Hypothalamus (tissue), 51 donors: ENCODE results near the gene CTNNA1.
"Not testable (repeated sequence)": the region's sequence is repeated elsewhere in the genome, so short reads cannot be mapped to it uniquely, and the experiment has no call there.

Experiments used
- DNase-seq, 51 donors: peaks; one replicate each; lab custom pipeline; 2025; lab: John Stamatoyannopoulos, UW

Gene CTNNA1

GRCh38 chr5:138752951-138753793, at the start of gene CTNNA1:
TSS of gene CTNNA1 (plus strand) at chr5:138753425. CDS start at chr5:138781925, 28,500 bp downstream.
- DNase-seq = peak in 49 of 51 donors; percentile 15 to 85 (median 56)

- DNase-seq = not testable (repeated sequence)
Measured at GRCh38 chr5:138703777-138704176, 49.4 kb upstream of the CTNNA1 start.

- DNase-seq = no peak
Measured at GRCh38 chr5:138705007-138705406, 48.2 kb upstream of the CTNNA1 start.

GRCh38 chr5:138705567-138705966, 47.7 kb upstream of the CTNNA1 start:
- no peak for DNase-seq

- DNase-seq = peak in 2 of 51 donors; percentile 1 to 13
Measured at GRCh38 chr5:138706655-138707480, 46.4 kb upstream of the CTNNA1 start.

GRCh38 chr5:138708791-138709190, 44.4 kb upstream of the CTNNA1 start:
- no peak for DNase-seq

- DNase-seq = no peak
Measured at GRCh38 chr5:138709202-138709601, 44.0 kb upstream of the CTNNA1 start.

GRCh38 chr5:138711087-138711486, 42.1 kb upstream of the CTNNA1 start:
- no peak for DNase-seq

GRCh38 chr5:138711811-138712210, 41.4 kb upstream of the CTNNA1 start:
- no peak for DNase-seq

GRCh38 chr5:138712324-138712723, 40.9 kb upstream of the CTNNA1 start:
- no peak for DNase-seq

- DNase-seq = no peak
Measured at GRCh38 chr5:138712791-138713190, 40.4 kb upstream of the CTNNA1 start.

GRCh38 chr5:138713247-138713646, 40.0 kb upstream of the CTNNA1 start:
- no peak for DNase-seq

GRCh38 chr5:138714694-138715093, 38.5 kb upstream of the CTNNA1 start:
- no peak for DNase-seq

- not testable (repeated sequence) for DNase-seq
Measured at GRCh38 chr5:138715931-138716432, 37.2 kb upstream of the CTNNA1 start.

- DNase-seq = no peak
Measured at GRCh38 chr5:138716456-138716924, 36.7 kb upstream of the CTNNA1 start.

GRCh38 chr5:138717399-138717798, 35.8 kb upstream of the CTNNA1 start:
- DNase-seq = no peak

GRCh38 chr5:138719811-138720210, 33.4 kb upstream of the CTNNA1 start:
- DNase-seq = no peak

- DNase-seq = no peak
Measured at GRCh38 chr5:138720840-138721239, 32.4 kb upstream of the CTNNA1 start.

GRCh38 chr5:138721979-138722378, 31.2 kb upstream of the CTNNA1 start:
- no peak for DNase-seq

- no peak for DNase-seq
Measured at GRCh38 chr5:138722544-138723177, 30.6 kb upstream of the CTNNA1 start.
